ENCODE measurements around the gene UGP2.

UGP2 gene

GRCh38 chr2:63834401-63834800 is 7.3 kb upstream of the UGP2 start:
- Histone ChIP-seq H3K27me3 (no peaks in the 10 kb centered on the region), H3K9me3 (no peaks in the 10 kb centered on the region)

GRCh38 chr2:63837036-63837594 is 4.6 kb upstream of the UGP2 start:
- Histone ChIP-seq H3K4me3 (ENCODE audit: low read depth, low read length) (no peak overlapping the region), H3K36me3 (no peaks in the 10 kb centered on the region), H3K27me3 (no peaks in the 10 kb centered on the region), H3K9me3 (no peaks in the 10 kb centered on the region), H3K4me1 (peaks cover 2% of the 10 kb centered on the region; the same call in 1 of the 2 replicates)
- no peak for DNase-seq
- no peak for TF ChIP-seq CTCF (IDR thresholded peaks at IDR 0.05; ENCODE audit: low read depth, low read length)

More at GRCh38 chr2:63834401-63834800, 7.3 kb upstream of the UGP2 start:
- Histone ChIP-seq H3K36me3 (no peaks in the 10 kb centered on the region), H3K4me3 (ENCODE audit: low read depth, low read length) (no peak overlapping the region), H3K4me1 (peaks cover 2% of the 10 kb centered on the region; the same call in 1 of the 2 replicates)
- TF ChIP-seq CTCF (IDR thresholded peaks at IDR 0.05; ENCODE audit: low read depth, low read length): no peak
- peak; percentile 55 for DNase-seq

- Histone ChIP-seq H3K9me3 (no peaks in the 10 kb centered on the region), H3K4me3 (ENCODE audit: low read depth, low read length) (peak overlapping the region; percentile 72), H3K27me3 (no peaks in the 10 kb centered on the region), H3K4me1 (no peaks in the 10 kb centered on the region), H3K36me3 (no peaks in the 10 kb centered on the region)
- TF ChIP-seq CTCF (IDR thresholded peaks at IDR 0.05; ENCODE audit: low read depth, low read length): no peak
- no peak for DNase-seq
Observed at GRCh38 chr2:63840081-63840784, 1.5 kb upstream of the UGP2 start.

DNA sequence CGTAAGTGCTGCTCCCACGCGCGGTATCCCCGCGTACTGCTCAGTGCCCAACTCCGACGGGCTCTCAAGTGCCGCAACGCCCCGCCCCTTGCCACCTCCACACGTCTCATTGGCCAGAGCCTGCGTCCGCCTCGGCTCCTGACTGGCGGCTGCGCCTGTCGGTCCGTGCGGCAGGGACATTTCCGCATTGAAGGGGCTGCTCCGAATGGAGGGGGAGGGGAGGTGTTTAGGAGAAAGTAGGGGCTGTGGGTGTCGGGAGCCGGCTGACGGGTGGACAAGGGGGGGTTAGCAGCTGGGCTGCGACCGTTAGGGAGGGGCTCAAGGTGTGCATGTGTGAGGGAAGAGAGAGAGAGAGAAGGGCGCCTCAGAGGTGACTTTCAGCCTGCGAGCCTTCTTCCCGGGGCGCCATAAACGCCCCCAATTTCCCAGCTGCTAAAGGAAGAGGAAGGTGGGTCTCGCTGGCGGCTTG is 877 bp upstream of the UGP2 start:
- Histone ChIP-seq H3K9me3 (no peaks in the 10 kb centered on the region), H3K4me3 (ENCODE audit: low read depth, low read length) (peak overlapping the region; percentile 72), H3K36me3 (no peaks in the 10 kb centered on the region), H3K4me1 (no peaks in the 10 kb centered on the region), H3K27me3 (no peaks in the 10 kb centered on the region)
- no peak for TF ChIP-seq CTCF (IDR thresholded peaks at IDR 0.05; ENCODE audit: low read depth, low read length)
- peak; percentile 94 for DNase-seq

- Histone ChIP-seq H3K27me3 (no peaks in the 10 kb centered on the region), H3K9me3 (no peaks in the 10 kb centered on the region), H3K36me3 (no peaks in the 10 kb centered on the region), H3K4me1 (peaks cover 2% of the 10 kb centered on the region), H3K4me3 (ENCODE audit: low read depth, low read length) (peak overlapping the region; percentile 72)
- TF ChIP-seq CTCF (IDR thresholded peaks at IDR 0.05; ENCODE audit: low read depth, low read length): no peak
- DNase-seq: no peak
Observed at GRCh38 chr2:63842149-63843061, 709 bp downstream of the UGP2 start.
